Activated gamma-delta T cell treated with Interleukin-2 at 50 U/mL for 16 hours (primary cell): Measurements from ENCODE around the gene KRTAP10-8.
A peak's percentile ranks its signal among the peaks of the same experiment; 100 is the strongest.
"Not testable (repeated sequence)": the region's sequence is repeated elsewhere in the genome, so short reads cannot be mapped to it uniquely, and the experiment has no call there.

Source experiments
- DNase-seq: peaks from one replicate; pipeline ENCODE4 v3.0.0-alpha.2; 2020

The KRTAP10-8 gene

DNA sequence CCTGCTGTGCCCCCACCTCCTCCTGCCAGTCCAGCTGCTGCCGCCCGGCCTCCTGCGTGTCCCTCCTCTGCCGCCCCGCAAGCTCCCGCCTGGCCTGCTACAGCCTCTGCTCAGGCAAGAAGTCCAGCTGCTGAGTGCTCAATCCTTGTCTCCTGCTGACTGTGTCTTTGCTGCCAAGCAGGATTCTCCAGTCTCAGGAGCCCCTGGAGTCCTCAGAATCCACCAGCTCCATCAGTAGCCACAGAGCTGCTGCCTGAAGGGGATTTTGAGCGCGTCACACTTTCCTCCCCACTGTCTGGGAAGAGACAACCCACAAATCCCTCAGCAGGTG is 35.3 kb downstream of the KRTAP10-8 start:
- DNase-seq, result no peak

DNA sequence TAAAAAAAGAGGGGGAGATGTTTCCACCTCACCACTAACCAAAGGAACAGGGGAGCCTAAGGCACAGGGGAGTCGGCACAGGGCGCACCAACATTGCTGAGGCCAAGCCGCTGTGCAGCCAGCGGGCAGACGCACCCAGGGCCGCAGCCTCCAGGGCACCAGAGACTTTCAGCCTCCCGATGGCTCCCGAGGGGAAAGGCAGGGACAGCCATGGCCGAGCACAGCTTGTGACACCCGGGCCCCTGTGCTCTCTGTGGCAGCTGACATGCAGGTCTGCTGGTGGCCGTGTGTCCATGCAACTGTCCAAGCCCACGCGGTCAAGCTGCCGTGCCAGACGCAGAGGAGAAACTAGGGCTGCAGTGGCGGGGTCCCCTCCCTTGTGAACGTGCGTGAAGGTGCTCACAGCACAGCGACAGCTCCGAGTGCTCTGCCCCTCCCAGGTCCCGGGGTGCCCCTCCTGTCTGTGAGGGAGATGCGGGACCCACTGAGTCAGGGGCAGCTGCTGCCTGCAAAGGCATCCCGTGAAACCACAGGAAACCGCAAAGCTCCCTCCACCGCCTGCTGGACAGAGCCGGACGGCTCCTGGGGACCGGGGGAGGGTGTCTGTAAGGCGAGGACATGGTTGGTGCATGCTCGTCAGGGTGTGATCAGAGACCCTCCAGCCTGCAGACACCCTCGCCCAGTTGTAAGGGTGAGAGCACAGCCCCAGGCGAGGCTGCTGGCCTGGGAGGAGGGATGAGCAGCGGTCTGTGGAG is 36.9 kb downstream of the KRTAP10-8 start:
- no peak for DNase-seq

- DNase-seq, result no peak
These were observed 37.7 kb downstream of the KRTAP10-8 start for GRCh38 chr21:44649521-44650100.

DNA sequence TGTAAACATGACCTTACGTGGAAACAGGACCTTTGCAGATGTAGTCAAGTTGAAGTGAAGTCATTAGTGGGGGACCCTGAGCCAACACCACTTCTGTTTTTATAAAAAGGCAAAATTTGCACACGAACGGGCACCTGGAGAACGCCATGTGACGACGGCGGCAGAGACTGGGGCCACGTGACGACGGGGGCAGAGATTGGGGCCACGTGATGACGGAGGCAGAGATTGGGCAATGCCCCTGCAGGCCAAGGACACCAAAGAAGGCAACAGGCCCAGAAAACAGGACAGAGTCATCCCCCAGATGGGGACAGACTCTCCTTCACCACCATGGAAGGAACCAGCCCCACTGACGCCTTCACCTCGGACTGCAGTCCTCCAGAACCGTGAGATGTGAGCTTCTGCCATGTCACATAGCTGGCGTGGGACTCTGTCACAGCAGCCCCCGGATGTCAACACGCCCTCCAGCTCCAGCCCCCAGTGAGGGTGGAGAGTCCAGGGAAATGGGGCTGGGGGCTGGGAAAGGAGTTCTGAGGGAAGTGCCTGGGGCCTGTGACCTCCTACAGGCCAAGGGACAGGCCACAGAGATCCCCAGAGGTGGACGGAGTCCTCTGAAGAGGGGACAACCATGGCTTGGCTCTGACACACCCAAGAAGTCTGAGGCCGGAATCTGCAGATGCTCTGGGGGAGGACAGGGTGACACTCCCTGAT is 38.5 kb downstream of the KRTAP10-8 start:
- no peak for DNase-seq

DNA sequence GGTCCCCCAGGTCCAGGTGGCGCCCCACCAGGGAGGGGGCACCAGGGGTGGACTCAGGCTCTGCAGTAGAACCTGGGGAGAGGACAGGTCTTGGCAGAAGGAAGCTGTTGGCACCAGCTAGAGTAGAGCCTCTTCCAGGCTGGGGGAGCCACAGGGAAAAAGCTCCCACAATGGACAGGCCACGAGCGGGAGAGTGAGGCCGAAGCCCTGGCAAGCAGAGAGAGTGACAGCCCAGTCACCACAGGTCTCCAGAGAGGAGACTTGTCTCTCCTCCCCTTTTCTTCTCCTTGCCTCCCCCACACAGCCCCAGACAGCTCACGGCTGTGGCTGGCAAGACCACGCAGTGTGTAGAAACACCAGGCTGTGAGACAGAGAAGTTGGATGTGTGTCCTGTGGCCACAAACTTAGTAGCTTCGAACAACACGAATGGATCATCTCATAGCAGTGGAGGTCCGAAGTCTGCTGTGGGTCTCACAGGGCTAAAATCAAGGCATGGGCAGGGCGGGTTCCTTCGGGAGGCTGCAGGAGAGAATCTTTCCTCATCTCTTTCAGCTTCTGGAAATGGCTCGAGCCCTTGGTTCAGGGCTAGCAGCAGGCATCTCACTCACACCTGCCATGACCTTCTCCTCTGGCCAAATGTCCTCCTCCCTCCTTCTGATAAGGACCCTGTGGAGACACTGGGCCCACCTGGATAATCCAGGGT is 39.2 kb downstream of the KRTAP10-8 start:
- DNase-seq, result no peak

- no peak for DNase-seq
These were observed 41.2 kb downstream of the KRTAP10-8 start for GRCh38 chr21:44653123-44653522.

GRCh38 chr21:44653656-44654575 is 42.0 kb downstream of the KRTAP10-8 start:
- peak; percentile 67 for DNase-seq

- DNase-seq, result no peak
These were observed 42.8 kb downstream of the KRTAP10-8 start, which contains the start of gene KRTAP12-4 for GRCh38 chr21:44654576-44655175. KRTAP12-4 (minus strand) TSS chr21:44654659; CDS start chr21:44654614, 45 bp downstream.

DNA sequence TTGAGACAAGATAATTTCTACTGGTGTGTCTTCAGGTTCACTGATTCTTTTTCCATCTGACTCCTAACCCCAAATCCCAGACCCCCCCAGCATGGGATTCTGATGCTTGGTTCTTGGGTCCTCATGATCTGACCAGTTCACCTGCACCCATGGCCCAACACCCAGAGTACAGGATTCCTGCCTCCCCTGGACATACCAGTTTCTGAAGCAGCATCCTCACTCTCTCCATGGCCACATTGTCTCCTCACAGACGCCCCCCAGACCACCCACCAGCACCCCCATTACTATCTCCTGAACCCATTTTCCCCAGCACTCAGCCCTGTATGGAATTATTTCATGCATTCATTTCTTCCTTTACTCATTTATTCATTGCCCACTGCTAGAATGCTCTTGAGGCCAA is 45.0 kb downstream of the KRTAP10-8 start:
- DNase-seq, result no peak

DNA sequence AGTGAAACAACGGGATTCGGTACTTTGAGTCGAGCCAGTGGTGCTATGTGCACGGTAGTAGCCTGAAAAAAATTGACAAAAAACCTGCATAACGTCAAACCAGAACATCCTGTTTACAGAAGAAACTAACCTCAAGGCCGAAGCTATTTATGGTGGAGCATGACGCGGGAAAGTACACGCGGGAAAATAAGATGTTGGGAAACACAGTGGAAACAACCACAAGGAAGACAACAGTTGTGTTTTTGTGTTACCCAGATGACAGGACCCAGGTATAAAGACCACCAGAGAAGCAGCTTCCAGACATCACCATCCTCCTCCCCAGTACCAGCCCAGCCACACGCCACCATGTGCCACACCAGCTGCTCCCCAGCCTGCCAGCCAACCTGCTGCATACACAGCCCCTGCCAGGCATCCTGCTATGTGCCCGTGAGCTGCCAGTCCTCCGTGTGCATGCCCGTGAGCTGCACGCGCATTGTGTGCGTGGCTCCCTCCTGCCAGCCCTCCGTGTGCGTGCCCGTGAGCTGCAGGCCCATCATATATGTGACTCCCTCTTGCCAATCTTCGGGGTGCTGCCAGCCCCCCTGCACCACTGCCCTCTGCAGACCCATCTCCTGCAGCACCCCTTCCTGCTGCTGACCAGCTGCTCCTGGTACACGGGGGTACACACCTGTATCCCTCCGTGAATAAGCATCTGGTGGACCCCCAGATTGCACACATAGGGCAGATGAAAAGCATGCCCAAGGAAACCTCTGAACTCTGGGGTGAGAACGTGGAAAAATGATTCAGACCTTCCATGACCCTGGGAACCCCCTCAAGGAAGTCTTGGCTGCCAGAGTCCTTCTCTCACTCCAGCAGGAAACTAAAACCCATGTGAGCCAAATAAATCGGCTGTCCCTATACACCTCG is 46.0 kb downstream of the KRTAP10-8 start, which contains the start of gene KRTAP12-3:
Gene KRTAP12-3, plus strand, starts transcription at position 298 of the 906 bp plus-strand sequence. Its CDS starts 48 bp downstream, at position 346.
- peak; percentile 49 for DNase-seq

DNA sequence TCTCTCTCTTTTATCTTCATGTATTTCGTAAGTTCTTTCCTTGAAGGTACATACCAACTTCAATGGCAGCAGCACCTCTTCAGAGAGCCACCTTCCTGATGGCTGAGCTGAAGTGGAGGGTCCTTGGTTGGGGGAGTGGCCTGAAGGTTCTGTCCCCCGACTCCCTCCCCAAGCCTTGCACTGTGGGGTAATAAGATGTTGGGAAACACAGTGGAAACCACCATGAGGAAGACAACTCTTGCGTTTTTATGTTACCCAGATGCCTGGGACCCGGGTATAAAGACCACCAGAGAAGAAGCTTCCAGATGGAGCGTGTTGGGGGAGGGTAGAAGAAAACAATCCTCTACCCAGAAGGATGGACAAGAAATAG is 46.6 kb downstream of the KRTAP10-8 start:
- no peak for DNase-seq

GRCh38 chr21:44658913-44659595 is 47.2 kb downstream of the KRTAP10-8 start:
- no peak for DNase-seq

DNA sequence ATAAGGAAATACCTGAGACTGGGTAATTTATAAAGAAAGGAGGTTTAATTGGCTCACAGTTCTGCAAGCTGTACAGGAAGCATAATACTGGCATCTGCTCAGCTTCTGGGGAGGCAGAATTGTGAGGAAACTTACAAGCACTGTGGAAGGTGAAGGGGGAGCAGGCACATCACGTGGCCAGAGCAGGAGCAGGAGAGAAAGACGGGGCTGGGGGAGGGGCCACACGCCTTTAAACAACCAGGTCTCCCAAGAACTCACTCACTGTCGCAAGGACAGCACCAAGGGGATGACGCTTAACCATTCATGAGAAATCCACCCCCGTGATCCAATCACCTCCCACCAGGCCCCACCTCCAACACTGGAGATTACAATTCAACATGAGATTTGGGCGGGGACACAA is 49.7 kb downstream of the KRTAP10-8 start:
- not testable (repeated sequence) for DNase-seq
